SK-N-SH (cell line): ENCODE data around the gene IKZF2.

Source experiments
- CHD2 ChIP-seq: fragments of 150-350 bp; IDR thresholded peaks from 2 replicates; pipeline ENCODE4 v1.6.1; 2018; ENCODE audit warnings: low read length; ENCODE audit not compliant: partially characterized antibody
- EP300 ChIP-seq, 2 experiments: IDR thresholded peaks; 2 replicates each; pipeline versions ENCODE4 v1.4.0 to v1.6.1; 2012; ENCODE audit warnings: borderline replicate concordance in 1 of 2, low read depth in 1 of 2, low read length in 1 of 2
- EZH2phosphoT487 ChIP-seq: fragments of 200-600 bp; sonication (generic); IDR thresholded peaks from 2 replicates; pipeline ENCODE4 v1.6.1; 2017; ENCODE audit warnings: low read depth, mixed run types, mild to moderate bottlenecking, antibody characterized with exemption, moderate library complexity, borderline replicate concordance
- FOXM1 ChIP-seq: IDR thresholded peaks from 2 replicates; pipeline ENCODE4 v1.4.0; 2012; ENCODE audit warnings: low read depth, mild to moderate bottlenecking
- GATA2 ChIP-seq: sonication (generic); formaldehyde crosslinking; IDR thresholded peaks from 2 replicates; pipeline ENCODE4 v1.5.0; 2020; ENCODE audit warnings: mild to moderate bottlenecking, missing genetic modification reagents
- MAX ChIP-seq: IDR thresholded peaks from 2 replicates; pipeline ENCODE4 v1.4.0; 2012; ENCODE audit warnings: low read depth
- MXI1 ChIP-seq: IDR thresholded peaks from 2 replicates; pipeline ENCODE4 v1.6.1; 2012; ENCODE audit warnings: mild to moderate bottlenecking, low read depth, low read length, improper control_type of control experiment
- NFIC ChIP-seq: IDR thresholded peaks from 2 replicates; pipeline ENCODE4 v1.4.0; 2012; ENCODE audit warnings: borderline replicate concordance
- POLR2AphosphoS5 ChIP-seq: IDR thresholded peaks from 2 replicates; pipeline ENCODE4 v1.6.1; 2012; ENCODE audit warnings: low read depth, low read length
- USF1 ChIP-seq: IDR thresholded peaks from 2 replicates; pipeline ENCODE4 v1.4.0; 2012; ENCODE audit warnings: low read depth, borderline replicate concordance
- YY1 ChIP-seq: IDR thresholded peaks from 2 replicates; pipeline ENCODE4 v1.4.0; 2012; ENCODE audit warnings: low read depth, mild to moderate bottlenecking
- TF ChIP-seq, protein P1 (sequence below): fragments of 200-600 bp; sonication (generic); IDR thresholded peaks from 2 replicates; pipeline ENCODE4 v1.6.1; 2017; ENCODE audit warnings: antibody characterized with exemption, mild to moderate bottlenecking, moderate library complexity

DNA sequence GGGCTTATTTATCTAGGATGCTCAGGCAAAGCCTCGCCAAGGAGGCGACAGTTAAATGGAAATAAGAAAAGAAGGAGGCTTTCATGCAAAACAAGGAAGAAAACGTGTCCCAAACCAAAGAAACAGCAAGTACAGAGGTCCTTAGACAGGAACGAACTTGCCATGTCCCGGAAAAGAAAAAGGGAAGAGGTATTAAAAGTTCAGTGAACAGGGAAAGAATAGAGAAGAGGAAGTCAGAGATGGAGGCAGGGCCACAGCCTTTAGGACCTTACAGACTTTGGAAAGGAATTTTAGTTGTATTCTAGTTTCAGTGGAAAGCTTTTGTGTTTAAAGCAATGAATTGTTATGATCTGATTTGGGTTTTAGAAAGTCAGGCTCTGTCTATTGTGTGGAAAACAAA, 22.1 kb downstream of the IKZF2 start:
- TF ChIP-seq EP300 (IDR thresholded peaks at IDR 0.05; ENCODE audit: borderline replicate concordance in 1 of 2, low read depth in 1 of 2, low read length in 1 of 2) (no peak), USF1 (no peak), MAX (no peak), MXI1 (no peak), EZH2phosphoT487 (no peak), GATA2 (CRISPR knock-in tag) (no peak), CHD2 (no peak), YY1 (no peak), FOXM1 (no peak), POLR2AphosphoS5 (no peak), NFIC (no peak)
- TF ChIP-seq, protein P1, sequence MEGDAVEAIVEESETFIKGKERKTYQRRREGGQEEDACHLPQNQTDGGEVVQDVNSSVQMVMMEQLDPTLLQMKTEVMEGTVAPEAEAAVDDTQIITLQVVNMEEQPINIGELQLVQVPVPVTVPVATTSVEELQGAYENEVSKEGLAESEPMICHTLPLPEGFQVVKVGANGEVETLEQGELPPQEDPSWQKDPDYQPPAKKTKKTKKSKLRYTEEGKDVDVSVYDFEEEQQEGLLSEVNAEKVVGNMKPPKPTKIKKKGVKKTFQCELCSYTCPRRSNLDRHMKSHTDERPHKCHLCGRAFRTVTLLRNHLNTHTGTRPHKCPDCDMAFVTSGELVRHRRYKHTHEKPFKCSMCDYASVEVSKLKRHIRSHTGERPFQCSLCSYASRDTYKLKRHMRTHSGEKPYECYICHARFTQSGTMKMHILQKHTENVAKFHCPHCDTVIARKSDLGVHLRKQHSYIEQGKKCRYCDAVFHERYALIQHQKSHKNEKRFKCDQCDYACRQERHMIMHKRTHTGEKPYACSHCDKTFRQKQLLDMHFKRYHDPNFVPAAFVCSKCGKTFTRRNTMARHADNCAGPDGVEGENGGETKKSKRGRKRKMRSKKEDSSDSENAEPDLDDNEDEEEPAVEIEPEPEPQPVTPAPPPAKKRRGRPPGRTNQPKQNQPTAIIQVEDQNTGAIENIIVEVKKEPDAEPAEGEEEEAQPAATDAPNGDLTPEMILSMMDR: no peak
